CD4-positive, alpha-beta T cell treated with Interferon gamma for 1 hour (primary cell): Measurements from ENCODE around the gene MLLT10.

Source experiments
- DNase-seq: peaks from one replicate; pipeline ENCODE4 v3.0.0-alpha.2; 2020

The MLLT10 gene

DNA sequence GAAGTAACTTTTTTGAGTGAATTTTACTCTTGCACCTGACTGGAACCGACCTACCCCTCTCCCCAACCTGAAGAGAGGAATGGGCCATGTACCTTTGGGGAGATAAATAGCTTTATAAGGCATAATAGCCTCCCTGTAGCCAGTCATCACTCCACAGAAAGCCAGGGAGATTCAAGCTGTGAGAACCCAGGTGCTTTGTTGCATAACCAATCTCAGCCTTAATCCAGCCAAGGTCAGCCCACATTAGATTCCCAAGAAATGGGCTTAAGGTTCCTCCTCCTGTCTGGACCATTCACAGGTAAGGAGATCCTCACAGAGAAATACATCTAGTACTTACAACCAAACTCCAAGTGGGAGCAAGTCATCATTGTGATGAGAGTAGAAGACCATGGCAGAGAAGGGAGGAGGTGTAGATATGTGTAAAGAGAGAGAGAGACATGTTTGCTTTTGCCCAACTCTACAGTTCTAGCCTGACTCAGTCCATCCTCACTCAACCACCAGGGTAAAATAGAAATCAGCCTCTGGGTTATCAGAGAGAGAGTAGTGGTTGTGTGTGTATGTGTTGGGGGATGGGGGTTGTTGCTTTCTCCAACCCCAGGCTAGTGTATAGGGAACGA lies 32.2 kb upstream of the MLLT10 start:
- DNase-seq = no peak

DNA sequence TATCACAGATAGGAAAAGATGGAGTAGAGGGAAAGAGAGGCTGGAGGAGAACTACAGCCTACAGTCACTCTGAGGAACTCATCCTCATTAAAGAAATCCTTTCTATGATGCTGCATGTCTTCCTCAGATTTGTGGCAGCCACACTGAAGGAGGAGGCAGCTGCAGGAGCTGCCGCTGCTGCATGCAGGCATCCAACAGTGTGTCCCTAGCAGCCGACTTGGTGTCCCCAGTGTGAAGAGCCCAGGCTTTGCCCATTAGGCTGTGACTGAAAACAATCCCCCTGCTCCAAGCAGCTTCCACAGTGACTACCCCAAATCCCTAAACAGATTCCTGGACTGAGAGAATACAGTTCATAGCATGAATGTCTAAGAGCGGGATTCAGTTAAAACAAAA lies 31.7 kb upstream of the MLLT10 start:
- DNase-seq = no peak

GRCh38 chr10:21503542-21503941 lies 30.5 kb upstream of the MLLT10 start:
- DNase-seq = no peak

- DNase-seq = no peak
Observed at GRCh38 chr10:21505711-21506278, 28.2 kb upstream of the MLLT10 start.

DNA sequence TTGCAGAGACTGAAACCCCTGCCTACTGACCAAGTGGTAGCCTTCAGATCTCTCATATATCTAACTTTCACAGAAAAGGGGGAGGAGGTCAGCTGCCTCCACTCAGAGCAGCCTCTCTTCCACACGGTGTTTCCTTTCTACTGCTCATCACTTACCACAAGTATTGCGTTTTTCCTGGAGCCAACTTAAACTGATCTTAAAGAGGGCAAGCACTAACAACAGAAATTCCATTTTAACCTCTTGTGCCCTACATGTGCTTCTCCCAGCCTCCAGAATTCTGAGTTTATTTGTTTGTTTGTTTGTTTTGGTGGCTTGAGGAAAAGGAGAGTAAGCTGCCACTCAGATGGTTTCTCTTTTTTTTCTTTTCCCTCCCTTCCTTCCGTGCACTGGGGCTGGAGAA lies 27.7 kb upstream of the MLLT10 start:
- DNase-seq = no peak

DNA sequence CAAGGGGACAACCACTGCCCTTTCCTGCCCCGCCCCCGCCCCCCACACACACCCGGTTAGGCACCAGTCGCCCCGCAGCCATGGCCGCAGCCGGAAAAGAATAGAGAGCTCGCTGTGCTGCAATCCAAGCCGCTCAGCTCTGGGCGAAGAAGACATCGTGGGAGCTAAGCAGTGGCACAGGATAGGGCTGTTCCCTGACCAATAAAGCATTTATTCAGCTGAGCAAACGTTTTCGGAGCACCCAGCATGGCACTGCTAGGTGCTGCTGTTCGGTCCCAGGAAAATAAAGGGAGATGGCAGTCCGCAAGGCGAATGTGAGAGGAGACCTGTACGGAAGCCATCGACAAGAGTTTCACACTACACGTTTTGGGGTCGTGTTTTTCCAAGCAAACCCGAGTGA lies 26.9 kb upstream of the MLLT10 start:
- DNase-seq = no peak

DNA sequence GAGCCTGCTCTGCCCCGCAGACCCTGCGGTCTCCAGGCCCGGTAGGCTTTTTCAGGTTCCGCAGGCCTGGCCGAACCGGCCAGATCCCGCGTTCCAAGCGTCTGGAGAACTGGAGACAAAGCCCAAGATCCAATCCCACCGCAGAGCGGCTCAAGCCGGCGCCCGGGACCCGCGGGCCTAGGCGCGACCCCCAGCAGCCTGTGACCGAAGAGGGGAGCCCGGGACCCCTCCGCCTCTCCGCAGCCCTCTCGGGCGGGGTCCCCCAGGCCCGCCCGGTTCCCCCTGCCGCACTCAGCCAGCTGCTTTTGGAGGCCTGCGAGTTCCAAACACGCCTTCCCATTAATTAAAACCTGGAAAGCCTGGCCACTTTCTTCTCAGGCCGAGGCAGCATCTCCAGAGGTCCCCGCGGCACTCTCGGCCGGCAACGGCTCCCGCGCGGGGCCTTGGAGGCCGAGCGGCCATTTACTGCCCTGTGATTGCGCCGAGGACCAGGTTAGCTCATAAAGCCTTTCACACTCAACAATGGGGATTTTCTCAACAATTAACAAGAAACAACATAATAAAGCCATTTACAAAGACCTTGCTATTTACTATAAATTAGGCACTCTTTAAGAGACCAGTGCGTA lies 25.2 kb upstream of the MLLT10 start:
- DNase-seq = no peak

DNA sequence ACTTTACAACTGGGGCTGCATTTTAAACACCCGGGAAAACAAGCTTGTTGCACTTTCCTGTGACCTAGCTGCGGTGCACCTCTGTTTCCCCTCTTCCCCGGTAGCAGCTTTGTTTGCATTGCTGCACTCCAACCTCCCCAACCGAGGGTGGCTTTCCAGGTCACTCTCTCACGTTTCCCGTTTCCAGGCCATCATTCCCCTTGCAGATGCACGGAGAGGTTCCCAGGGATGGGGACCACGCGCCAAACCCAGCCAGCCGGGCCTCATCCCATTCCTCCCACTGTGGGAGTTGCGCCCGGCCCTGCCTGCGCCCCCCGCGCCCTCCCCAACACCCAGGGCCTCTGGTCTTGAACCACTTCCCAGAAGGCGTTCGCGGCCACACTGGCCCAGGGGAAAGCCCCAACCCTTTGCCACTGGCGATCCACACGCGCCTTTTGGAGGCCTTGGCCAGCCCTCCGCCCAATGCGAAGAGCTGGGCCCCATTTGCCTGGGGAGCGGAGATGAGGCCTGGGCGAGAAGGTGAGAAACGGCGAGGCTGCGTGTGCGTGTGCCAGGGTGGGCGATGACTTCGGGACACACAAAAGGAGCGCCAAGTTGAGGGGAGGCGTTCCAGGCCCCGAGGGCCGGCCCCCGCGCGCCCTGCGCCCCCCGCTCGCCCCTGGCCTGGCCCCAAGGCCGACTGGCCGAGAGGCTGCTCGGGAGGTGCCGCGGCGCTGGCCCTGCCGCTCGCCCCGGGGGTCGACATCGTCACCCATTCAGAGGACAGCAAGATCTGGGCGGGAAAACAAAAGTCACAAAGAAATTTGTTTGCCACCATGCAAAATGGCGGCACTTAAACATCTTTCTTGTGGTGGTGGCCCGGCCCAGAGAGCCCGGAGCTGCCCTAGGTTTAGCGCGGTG lies 24.4 kb upstream of the MLLT10 start:
- no peak for DNase-seq

- DNase-seq = no peak
Observed at GRCh38 chr10:21510241-21511094, 23.6 kb upstream of the MLLT10 start.

DNA sequence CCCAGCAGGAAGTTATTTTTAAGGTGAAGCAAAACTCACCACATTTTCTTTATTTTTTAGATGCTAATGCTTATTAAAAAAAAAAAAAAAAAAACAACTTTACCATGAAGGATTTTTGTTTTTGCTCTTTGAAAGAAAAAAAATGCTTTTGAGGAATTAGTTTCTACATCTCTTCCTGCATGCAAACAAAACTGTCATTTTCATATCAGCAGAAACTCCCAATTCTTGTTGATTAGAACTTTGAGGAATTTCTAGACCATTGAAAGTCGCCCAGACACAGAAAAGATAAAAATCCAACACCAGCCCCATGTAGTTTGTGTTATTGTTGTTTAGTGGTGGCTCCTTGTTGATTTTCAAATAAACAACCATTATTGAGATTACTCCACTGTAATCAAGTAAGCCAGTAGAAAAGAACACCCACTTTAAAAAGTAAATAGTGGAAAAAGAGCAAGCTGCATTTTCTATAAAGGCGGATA lies 22.9 kb upstream of the MLLT10 start:
- DNase-seq = no peak

DNA sequence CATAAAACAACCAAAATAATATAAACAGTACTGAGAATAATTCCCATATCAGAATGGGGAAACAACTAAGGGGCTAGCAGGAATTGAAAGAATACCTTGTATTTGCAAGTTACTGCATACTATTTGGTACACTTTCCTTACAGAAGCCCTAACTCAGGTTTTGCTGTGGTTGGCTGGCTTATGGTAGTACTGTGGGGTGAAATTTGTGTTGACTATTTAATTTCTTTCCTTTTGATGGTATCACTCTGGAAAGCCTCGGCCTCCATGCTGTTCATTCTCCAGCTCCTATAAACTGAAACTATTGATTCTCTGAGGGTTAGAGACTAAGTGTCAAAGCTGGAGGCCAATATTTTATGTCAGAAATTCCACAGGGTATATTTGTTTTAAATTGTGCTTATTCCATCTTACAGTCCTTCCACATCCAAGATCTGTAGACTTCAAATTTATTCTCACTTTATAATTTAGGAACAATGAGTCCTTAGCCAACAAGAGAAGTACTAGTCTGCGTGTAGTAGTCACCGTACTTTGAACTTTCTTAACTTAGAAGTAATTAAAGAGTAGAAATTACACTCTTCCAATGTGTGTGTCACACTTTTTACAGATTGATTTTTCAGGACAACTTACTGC lies 22.0 kb upstream of the MLLT10 start:
- DNase-seq = no peak

- no peak for DNase-seq
Observed at GRCh38 chr10:21512573-21513404, 21.2 kb upstream of the MLLT10 start.

GRCh38 chr10:21513405-21513788 lies 20.6 kb upstream of the MLLT10 start:
- DNase-seq = no peak

GRCh38 chr10:21514129-21514817 lies 19.8 kb upstream of the MLLT10 start:
- DNase-seq = no peak

DNA sequence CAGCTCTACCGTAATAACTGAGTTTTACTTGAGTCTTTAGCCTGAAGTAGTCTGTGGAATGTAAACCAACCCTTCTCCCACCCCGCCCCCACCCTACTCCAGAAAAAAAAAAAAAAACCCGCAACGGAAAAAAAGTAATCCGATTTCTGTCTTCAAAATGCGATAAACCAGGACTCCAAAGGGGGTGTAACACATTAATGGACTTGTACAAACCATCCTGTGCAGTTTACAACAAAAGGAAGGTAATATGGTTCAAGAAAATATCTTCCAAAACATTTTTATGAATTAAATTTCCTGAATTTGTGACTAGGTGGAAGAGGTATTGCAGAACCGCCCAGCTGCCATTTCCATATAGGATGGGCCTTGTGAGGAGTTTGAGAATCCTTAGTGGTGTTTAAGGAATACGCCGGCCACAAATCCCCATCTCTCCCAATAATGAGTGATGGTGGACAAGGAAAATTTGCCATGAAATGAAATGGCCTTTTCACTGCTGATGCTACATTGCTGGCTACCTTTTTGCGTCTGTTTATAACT lies 19.1 kb upstream of the MLLT10 start:
- DNase-seq = no peak

GRCh38 chr10:21515361-21516241 lies 18.4 kb upstream of the MLLT10 start:
- no peak for DNase-seq

- peak; percentile 36 for DNase-seq
Observed at GRCh38 chr10:21516242-21517131, 17.5 kb upstream of the MLLT10 start.
